ENCODE data around the gene RSPH1. TPM values are rescaled to one million over a fixed set of nuclear protein-coding genes. Genes with fewer than 3 reads are reported as not detected.

The RSPH1 gene
- total RNA-seq, 1 experiment from 2014 or later, result 0.31 TPM

- Histone ChIP-seq H2BK15ac (ENCODE audit: low read depth, low read length) (no peak overlapping the region), H3K18ac (ENCODE audit: insufficient read length, low read depth, low read length) (no peak overlapping the region), H2AK5ac (ENCODE audit: insufficient read length, low read length) (no peak overlapping the region), H3K23me2 (ENCODE audit: insufficient read length, low read depth, low read length, poor library complexity, severe bottlenecking) (no peaks in the 10 kb centered on the region), H4K8ac (replicated peaks; ENCODE audit: insufficient read length, low read depth, low read length) (no peak overlapping the region), H3K4ac (ENCODE audit: low read depth, low read length) (no peak overlapping the region), H2BK120ac (ENCODE audit: low read depth, low read length, poor library complexity, severe bottlenecking) (no peak overlapping the region), H3K14ac (ENCODE audit: insufficient read depth, low read length) (no peak overlapping the region), H3K9ac (ENCODE audit: extremely low read depth, insufficient read length, low read length) (no peak overlapping the region), H3K23ac (ENCODE audit: insufficient read length, low read depth, low read length) (no peak overlapping the region), H2BK20ac (ENCODE audit: low read depth, low read length, poor library complexity, severe bottlenecking) (no peak overlapping the region), H2AFZ (ENCODE audit: low read length) (no peak overlapping the region), H3K79me2 (ENCODE audit: insufficient read depth, low read length) (no peaks in the 10 kb centered on the region), H3K9me3 (ENCODE audit: control insufficient read depth, low read depth, low read length) (no peaks in the 10 kb centered on the region), H3K27ac (ENCODE audit: insufficient read length, low read depth, low read length) (no peak overlapping the region), H2BK12ac (ENCODE audit: insufficient read length, low read depth, low read length) (no peak overlapping the region), H4K5ac (ENCODE audit: insufficient read length, low read depth, low read length) (no peak overlapping the region), H2BK5ac (ENCODE audit: insufficient read length, low read length) (no peak overlapping the region), H4K91ac (ENCODE audit: insufficient read length, low read depth, low read length) (no peak overlapping the region), H3K79me1 (ENCODE audit: insufficient read depth, low read depth, low read length, poor library complexity, severe bottlenecking) (no peaks in the 10 kb centered on the region), H3K4me2 (ENCODE audit: insufficient read depth, insufficient read length, low read length) (no peak overlapping the region), H3K27me3 (ENCODE audit: insufficient read depth, low read length) (no peaks in the 10 kb centered on the region), H3K56ac (ENCODE audit: insufficient read length, low read depth, low read length) (no peak overlapping the region), H3K4me1 (ENCODE audit: insufficient read depth, low read length) (peaks cover 2% of the 10 kb centered on the region; the same call in 1 of the 2 replicates), H4K20me1 (ENCODE audit: control insufficient read depth, insufficient read depth, insufficient read length) (no peaks in the 10 kb centered on the region), H3T11ph (ENCODE audit: low read length) (no peak overlapping the region)
- no peak for DNase-seq
- Mint-ChIP-seq H3K4me1 (peaks cover 14 to 16% of the 10 kb centered on the region in 2 experiments), H3K9me3 (no peaks in the 10 kb centered on the region), H3K4me3 (no peak overlapping the region), H3K36me3 (ENCODE audit: insufficient read depth in 1 of 3, low read depth in 3 of 3) (peaks cover 3 to 68% (median 42%) of the 10 kb centered on the region in 3 experiments; a peak in 6 of 7 replicates), H3K27ac (no peak overlapping the region), H3K27me3 (ENCODE audit: low read depth) (no peaks in the 10 kb centered on the region)
- no peak for TF ChIP-seq CTCF (conservative IDR thresholded peaks at IDR 0.05)
- WGBS (ENCODE audit: extremely low coverage, insufficient read length, low lambda C conversion rate), result no CpG with 5 or more reads among the region's 10 CpGs
Observed at GRCh38 chr21:42542596-42542995, 46.6 kb upstream of the RSPH1 start.

Data from H9 (cell line).